ENCODE results near the gene COL25A1.

COL25A1 gene

GRCh38 chr4:108919226-108919893, 383.1 kb downstream of the COL25A1 start:
- no peak overlapping the region for H3K4me3 ChIP-seq (ENCODE audit: low read length)
- no peak for DNase-seq (ENCODE audit: low read depth, low spot score)

GRCh38 chr4:108917255-108917654, 385.2 kb downstream of the COL25A1 start:
- DNase-seq (ENCODE audit: low read depth, low spot score), result no peak
- no peak overlapping the region for H3K4me3 ChIP-seq (ENCODE audit: low read length)

GRCh38 chr4:108916638-108917037, 385.8 kb downstream of the COL25A1 start:
- DNase-seq (ENCODE audit: low read depth, low spot score), result no peak
- no peak overlapping the region for H3K4me3 ChIP-seq (ENCODE audit: low read length)

- no peak overlapping the region for H3K4me3 ChIP-seq (ENCODE audit: low read length)
- no peak for DNase-seq (ENCODE audit: low read depth, low spot score)
These were observed 395.5 kb downstream of the COL25A1 start for GRCh38 chr4:108906866-108907367.

- H3K4me3 ChIP-seq (ENCODE audit: low read length), result no peak overlapping the region
- no peak for DNase-seq (ENCODE audit: low read depth, low spot score)
These were observed 396.5 kb downstream of the COL25A1 start for GRCh38 chr4:108906006-108906405.

GRCh38 chr4:108903464-108904221, 398.8 kb downstream of the COL25A1 start:
- DNase-seq (ENCODE audit: low read depth, low spot score), result no peak

GRCh38 chr4:108902769-108903168, 399.7 kb downstream of the COL25A1 start:
- no peak for DNase-seq (ENCODE audit: low read depth, low spot score)
- no peak overlapping the region for H3K4me3 ChIP-seq (ENCODE audit: low read length)

More at GRCh38 chr4:108903464-108904221, 398.8 kb downstream of the COL25A1 start:
- no peak overlapping the region for H3K4me3 ChIP-seq (ENCODE audit: low read length)

- no peak for DNase-seq (ENCODE audit: low read depth, low spot score)
- H3K4me3 ChIP-seq (ENCODE audit: low read length), result no peak overlapping the region
These were observed 401.2 kb downstream of the COL25A1 start for GRCh38 chr4:108901291-108901690.

GRCh38 chr4:108900018-108900580, 402.4 kb downstream of the COL25A1 start:
- no peak overlapping the region for H3K4me3 ChIP-seq (ENCODE audit: low read length)
- no peak for DNase-seq (ENCODE audit: low read depth, low spot score)

- DNase-seq (ENCODE audit: low read depth, low spot score), result no peak
- no peak overlapping the region for H3K4me3 ChIP-seq (ENCODE audit: low read length)
These were observed 409.0 kb downstream of the COL25A1 start for GRCh38 chr4:108893468-108893867.

- no peak overlapping the region for H3K4me3 ChIP-seq (ENCODE audit: low read length)
- no peak for DNase-seq (ENCODE audit: low read depth, low spot score)
These were observed 410.4 kb downstream of the COL25A1 start for GRCh38 chr4:108891896-108892590.

- DNase-seq (ENCODE audit: low read depth, low spot score), result no peak
These were observed 412.0 kb downstream of the COL25A1 start for GRCh38 chr4:108890484-108890881.

GRCh38 chr4:108889696-108890483, 412.6 kb downstream of the COL25A1 start:
- H3K4me3 ChIP-seq (ENCODE audit: low read length), result no peak overlapping the region
- no peak for DNase-seq (ENCODE audit: low read depth, low spot score)

More at GRCh38 chr4:108890484-108890881, 412.0 kb downstream of the COL25A1 start:
- H3K4me3 ChIP-seq (ENCODE audit: low read length), result no peak overlapping the region

GRCh38 chr4:108888769-108889168, 413.7 kb downstream of the COL25A1 start:
- no peak overlapping the region for H3K4me3 ChIP-seq (ENCODE audit: low read length)
- no peak for DNase-seq (ENCODE audit: low read depth, low spot score)

- DNase-seq (ENCODE audit: low read depth, low spot score), result no peak
These were observed 415.4 kb downstream of the COL25A1 start for GRCh38 chr4:108887034-108887433.

GRCh38 chr4:108885211-108885610, 417.2 kb downstream of the COL25A1 start:
- H3K4me3 ChIP-seq (ENCODE audit: low read length), result no peak overlapping the region
- no peak for DNase-seq (ENCODE audit: low read depth, low spot score)

More at GRCh38 chr4:108887034-108887433, 415.4 kb downstream of the COL25A1 start:
- H3K4me3 ChIP-seq (ENCODE audit: low read length), result no peak overlapping the region

- no peak overlapping the region for H3K4me3 ChIP-seq (ENCODE audit: low read length)
- DNase-seq (ENCODE audit: low read depth, low spot score), result no peak
These were observed 417.9 kb downstream of the COL25A1 start for GRCh38 chr4:108884596-108884995.

- no peak overlapping the region for H3K4me3 ChIP-seq (ENCODE audit: low read length)
- no peak for DNase-seq (ENCODE audit: low read depth, low spot score)
These were observed 420.5 kb downstream of the COL25A1 start for GRCh38 chr4:108881986-108882385.

- no peak for DNase-seq (ENCODE audit: low read depth, low spot score)
- H3K4me3 ChIP-seq (ENCODE audit: low read length), result no peak overlapping the region
These were observed 421.3 kb downstream of the COL25A1 start for GRCh38 chr4:108881190-108881589.
